IMR-90 (cell line): Measurements from ENCODE around the gene PPP1R8. TPM values are rescaled to one million over a fixed set of nuclear protein-coding genes. Genes with fewer than 3 reads are reported as not detected.

Experiments
- ATAC-seq: fragments of 200-7000 bp; cut with Tn5 transposase; 2 replicates; pipeline ENCODE4 v1.9.1; 2020; ENCODE audit warnings: low read depth, mild to moderate bottlenecking, moderate library complexity
- BruUV-seq: library from RNA; stranded (reverse); fragments of 400-500 nt; replicated peaks from 2 replicates; lab custom pipeline; 2021; lab: Mats Ljungman, UMichigan
- CTCF ChIA-PET: fragments of 300-600 bp; formaldehyde crosslinking; extraction: SDS; loops from one replicate; lab custom pipeline; 2021; ENCODE audit warnings: antibody characterized with exemption; lab: Yijun Ruan, JAX
- POLR2A ChIA-PET: fragments of 300-600 bp; sonication (Branson Sonifier 250); formaldehyde crosslinking; loops from one replicate; lab custom pipeline; 2022; ENCODE audit warnings: antibody characterized with exemption; ENCODE audit not compliant: unreplicated experiment; lab: Charles Lee
- DNase-seq: peaks from one replicate; pipeline ENCODE4 v3.0.0; 2013
- H2AFZ ChIP-seq: replicated peaks from 2 replicates; pipeline ENCODE3; 2013; ENCODE audit warnings: low read length, mild to moderate bottlenecking; ENCODE audit not compliant: poor library complexity
- H2AK5ac ChIP-seq: 2 replicates; pipeline ENCODE4 v1.6.1; 2013; ENCODE audit warnings: low read depth, low read length, inconsistent platforms
- H2AK9ac ChIP-seq: replicated peaks from 2 replicates; pipeline ENCODE3; 2013; ENCODE audit warnings: mild to moderate bottlenecking, low read depth, low read length, moderate library complexity; ENCODE audit not compliant: poor library complexity
- H2BK120ac ChIP-seq: 2 replicates; pipeline ENCODE4 v1.6.1; 2013; ENCODE audit warnings: low read depth, low read length, inconsistent platforms
- H2BK15ac ChIP-seq: 3 replicates; pipeline ENCODE4 v1.6.1; 2013; ENCODE audit warnings: low read depth, low read length, inconsistent platforms
- H2BK20ac ChIP-seq: 2 replicates; pipeline ENCODE4 v1.6.1; 2013; ENCODE audit warnings: low read depth, mild to moderate bottlenecking, inconsistent platforms, low read length, moderate library complexity
- H2BK5ac ChIP-seq: 2 replicates; pipeline ENCODE4 v1.6.1; 2013; ENCODE audit warnings: mild to moderate bottlenecking, low read depth, low read length, inconsistent platforms; ENCODE audit not compliant: poor library complexity, severe bottlenecking
- H3K14ac ChIP-seq: replicated peaks from 2 replicates; pipeline ENCODE4 v1.6.1; 2013; ENCODE audit warnings: low read depth, low read length, inconsistent platforms
- H3K18ac ChIP-seq: 2 replicates; pipeline ENCODE4 v1.6.1; 2013; ENCODE audit warnings: low read depth, low read length, control low read depth
- H3K23ac ChIP-seq: 2 replicates; pipeline ENCODE4 v1.6.1; 2013; ENCODE audit warnings: low read depth, low read length, inconsistent platforms
- H3K27ac ChIP-seq: 2 replicates; pipeline ENCODE4 v1.5.1; 2013; ENCODE audit warnings: mild to moderate bottlenecking, control low read depth, low read length; ENCODE audit not compliant: insufficient read depth
- H3K27me3 ChIP-seq: 2 replicates; pipeline ENCODE4 v1.6.1; 2013; ENCODE audit warnings: low read length; ENCODE audit not compliant: control insufficient read depth, insufficient read depth
- H3K36me3 ChIP-seq: 2 replicates; pipeline ENCODE4 v1.6.1; 2013; ENCODE audit warnings: low read length, mixed read lengths; ENCODE audit not compliant: control insufficient read depth, insufficient read depth
- H3K4ac ChIP-seq: 2 replicates; pipeline ENCODE4 v1.6.1; 2013; ENCODE audit warnings: low read depth, low read length, inconsistent platforms
- H3K4me1 ChIP-seq: 2 replicates; pipeline ENCODE4 v1.6.1; 2013; ENCODE audit warnings: low read length, mixed read lengths; ENCODE audit not compliant: control insufficient read depth, insufficient read depth
- H3K4me2 ChIP-seq: 2 replicates; pipeline ENCODE4 v1.6.1; 2013; ENCODE audit warnings: low read depth, mild to moderate bottlenecking, control low read depth, low read length, moderate library complexity
- H3K4me3 ChIP-seq: 2 replicates; pipeline ENCODE4 v1.5.1; 2013; ENCODE audit warnings: low read depth, mild to moderate bottlenecking, control low read depth, low read length, moderate library complexity; ENCODE audit not compliant: insufficient read depth
- H3K56ac ChIP-seq: 2 replicates; pipeline ENCODE4 v1.6.1; 2013; ENCODE audit warnings: low read length, inconsistent platforms; ENCODE audit not compliant: insufficient read depth; ENCODE audit errors: extremely low read depth
- H3K79me1 ChIP-seq, 2 experiments: 2 replicates each; pipeline ENCODE4 v1.6.1; 2013; ENCODE audit warnings: low read length in 2 of 2, inconsistent platforms in 1 of 2, low read depth in 1 of 2
- H3K9ac ChIP-seq: 2 replicates; pipeline ENCODE4 v1.6.1; 2013; ENCODE audit warnings: low read depth, low read length, control low read depth
- H3K9me1 ChIP-seq: 2 replicates; pipeline ENCODE4 v1.6.1; 2013; ENCODE audit warnings: low read length, inconsistent platforms; ENCODE audit not compliant: insufficient read depth
- H3K9me3 ChIP-seq: 2 replicates; pipeline ENCODE4 v1.6.1; 2013; ENCODE audit warnings: low read length; ENCODE audit not compliant: control insufficient read depth, insufficient read depth
- H4K20me1 ChIP-seq: 2 replicates; pipeline ENCODE4 v1.6.1; 2013; ENCODE audit warnings: low read length, inconsistent platforms; ENCODE audit not compliant: insufficient read depth
- H4K5ac ChIP-seq: 2 replicates; pipeline ENCODE4 v1.6.1; 2013; ENCODE audit warnings: mild to moderate bottlenecking, low read depth, low read length, control low read depth
- H4K8ac ChIP-seq, 2 experiments: 2 replicates each; pipeline ENCODE4 v1.6.1; 2013; ENCODE audit warnings: low read depth in 2 of 2, low read length in 2 of 2, control low read depth in 1 of 2, inconsistent platforms in 1 of 2
- H4K91ac ChIP-seq: 2 replicates; pipeline ENCODE4 v1.6.1; 2013; ENCODE audit warnings: low read depth, low read length, inconsistent platforms; ENCODE audit not compliant: insufficient read depth
- CEBPB ChIP-seq: IDR thresholded peaks from 2 replicates; pipeline ENCODE4 v1.6.1; 2012; ENCODE audit warnings: low read depth, low read length, improper control_type of control experiment
- FOS ChIP-seq: fragments of 150-350 bp; IDR thresholded peaks from 2 replicates; pipeline ENCODE4 v1.6.1; 2016; ENCODE audit warnings: low read depth, low read length
- NFE2L2 ChIP-seq: fragments of 150-350 bp; IDR thresholded peaks from 2 replicates; pipeline ENCODE4 v1.6.1; 2016; ENCODE audit warnings: low read depth, mild to moderate bottlenecking, low read length
- RAD21 ChIP-seq: IDR thresholded peaks from 2 replicates; pipeline ENCODE4 v1.6.1; 2012; ENCODE audit warnings: low read length, improper control_type of control experiment
- SMC3 ChIP-seq: fragments of 150-350 bp; IDR thresholded peaks from 2 replicates; pipeline ENCODE4 v1.6.1; 2016; ENCODE audit warnings: low read depth, mild to moderate bottlenecking, antibody characterized with exemption, low read length, moderate library complexity
- WGBS, 2 experiments: methylation state at CpG; one replicate each; pipeline versions ENCODE4 v1.1.5 to v1.1.7; 2013; ENCODE audit warnings: missing lambda C conversion rate in 2 of 2; ENCODE audit not compliant: insufficient read length in 1 of 2; ENCODE audit errors: extremely low coverage in 2 of 2; 5-methylcytosine and 5-hydroxymethylcytosine counted together
- dilution Hi-C: fragments of 300-500 bp; cut with HindIII; formaldehyde crosslinking; loops from one replicate; pipeline ENCODE4 v1.14.3; 2018; ENCODE audit warnings: low sequenced_read_pairs; ENCODE audit not compliant: unreplicated experiment
- in situ Hi-C: fragments of 300-500 bp; cut with MboI; formaldehyde crosslinking; loops from 3 replicates; pipeline ENCODE4 v1.14.3; 2019; ENCODE audit warnings: low sequenced_read_pairs, inconsistent platforms, mixed read lengths
- intact Hi-C: fragments of 100-400 bp; cut with micrococcal nuclease; formaldehyde crosslinking; loops from 2 replicates; pipeline ENCODE4 v1.10.0; 2022
- polyA plus RNA-seq, 3 experiments: library from polyadenylated mRNA; depleted of rRNA; stranded (reverse); fragments of >200 nt; gene quantifications; 2 replicates each; pipeline ENCODE4 v1.2.3, GENCODE V29; 2012; ENCODE audit warnings: low replicate concordance in 1 of 3
- total RNA-seq: library from RNA; depleted of rRNA; stranded (reverse); fragments of >200 nt; gene quantifications from 2 replicates; pipeline ENCODE4 v1.2.3, GENCODE V29; 2012

The PPP1R8 gene
- total and polyA plus RNA-seq, 2 of the 4 experiments (the other 2 are of a cell fraction): 53.8 to 80.1 TPM

DNA sequence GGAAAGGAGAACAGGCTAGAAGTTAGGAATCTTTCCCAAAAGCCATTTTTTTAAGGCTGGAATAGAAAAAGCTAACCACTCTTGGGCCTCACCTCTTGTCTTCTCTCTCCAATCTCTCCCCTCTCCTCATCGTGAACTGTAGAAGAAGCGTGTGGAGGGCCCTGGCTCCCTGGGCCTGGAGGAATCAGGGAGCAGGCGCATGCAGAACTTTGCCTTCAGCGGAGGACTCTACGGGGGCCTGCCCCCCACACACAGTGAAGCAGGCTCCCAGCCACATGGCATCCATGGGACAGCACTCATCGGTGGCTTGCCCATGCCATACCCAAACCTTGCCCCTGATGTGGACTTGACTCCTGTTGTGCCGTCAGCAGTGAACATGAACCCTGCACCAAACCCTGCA, 19.4 kb downstream of the PPP1R8 start:
- no peak for ATAC-seq
- peaks cover 10 to 12% of the 10 kb centered on the region in 2 experiments; a peak in 3 of 4 replicates for H3K79me1 ChIP-seq
- H3K23ac ChIP-seq: no peak overlapping the region
- ChIA-PET POLR2A (no interaction called here), CTCF (no interaction called here)
- no peak overlapping the region for H4K91ac ChIP-seq
- H2AK9ac ChIP-seq: no peak overlapping the region
- no peak for DNase-seq
- no peak overlapping the region for H3K4ac ChIP-seq
- no peak overlapping the region for H3K14ac ChIP-seq
- H4K5ac ChIP-seq: no peak overlapping the region
- no peaks in the 10 kb centered on the region for H3K27me3 ChIP-seq
- H4K20me1 ChIP-seq: 0 out of 2 replicates have a peak, but pooled peaks cover 3% of the 10 kb centered on the region
- H3K9me1 ChIP-seq: no peaks in the 10 kb centered on the region
- no peaks in the 10 kb centered on the region for H3K4me1 ChIP-seq
- BruUV-seq: no TSS peak
- no peak overlapping the region for H4K8ac ChIP-seq
- no peak for TF ChIP-seq FOS
- TF ChIP-seq SMC3: no peak
- TF ChIP-seq RAD21: no peak
- TF ChIP-seq NFE2L2: no peak
- TF ChIP-seq CEBPB: no peak
- dilution Hi-C loops (no loop called here), in situ Hi-C loops (loop anchor here (25.0 kb wide), 1 partner anchor 362 kb away; no protein-coding TSS in a partner anchor), intact Hi-C loops (loop anchor here (10.0 kb wide), 1 partner anchor 355 kb away; no protein-coding TSS in a partner anchor)
- no peak overlapping the region for H3K4me3 ChIP-seq
- H3K56ac ChIP-seq: no peak overlapping the region
- H3K36me3 ChIP-seq: peaks cover 41% of the 10 kb centered on the region
- no peaks in the 10 kb centered on the region for H3K9me3 ChIP-seq
- no peak overlapping the region for H2AFZ ChIP-seq
- H2BK15ac ChIP-seq: no peak overlapping the region
- no peak overlapping the region for H2AK5ac ChIP-seq
- WGBS, 2 experiments: 100% methylated on average over 3 of the region's 7 CpGs; no CpG with 5 or more reads in 1 of the 2 experiments
- H2BK120ac ChIP-seq: no peak overlapping the region
- H3K18ac ChIP-seq: no peak overlapping the region
- no peak overlapping the region for H2BK20ac ChIP-seq
- H3K4me2 ChIP-seq: no peak overlapping the region
- no peak overlapping the region for H2BK5ac ChIP-seq
- H3K27ac ChIP-seq: no peak overlapping the region
- no peak overlapping the region for H3K9ac ChIP-seq
